HUES64 (cell line): ENCODE measurements around the gene KRT84.

Experiments used
- H3K27ac ChIP-seq: 2 replicates; pipeline ENCODE4 v1.7.0; 2013; ENCODE audit warnings: low read depth, low read length, inconsistent platforms
- H3K27me3 ChIP-seq: 2 replicates; pipeline ENCODE4 v1.6.1; 2013; ENCODE audit warnings: mild to moderate bottlenecking, low read length; ENCODE audit not compliant: insufficient read depth
- H3K36me3 ChIP-seq: 2 replicates; pipeline ENCODE4 v1.6.1; 2013; ENCODE audit warnings: mild to moderate bottlenecking, low read length; ENCODE audit not compliant: insufficient read depth
- H3K4me1 ChIP-seq: 2 replicates; pipeline ENCODE4 v1.6.1; 2013; ENCODE audit warnings: mild to moderate bottlenecking, low read length, moderate library complexity; ENCODE audit not compliant: insufficient read depth
- H3K4me3 ChIP-seq: 2 replicates; pipeline ENCODE4 v1.5.1; 2013; ENCODE audit warnings: mild to moderate bottlenecking, low read length, moderate library complexity
- H3K9ac ChIP-seq: 2 replicates; pipeline ENCODE4 v1.6.1; 2013; ENCODE audit warnings: mild to moderate bottlenecking, low read depth, low read length
- H3K9me3 ChIP-seq: 2 replicates; pipeline ENCODE4 v1.6.1; 2013; ENCODE audit warnings: low read depth, low read length; ENCODE audit not compliant: insufficient read depth
- whole genome bisulfite sequencing: fragments of 150-250, 120-280 bp; methylation state at CpG from one replicate; pipeline ENCODE4 v1.1.7; 2013; ENCODE audit warnings: missing lambda C conversion rate; 5-methylcytosine and 5-hydroxymethylcytosine counted together

Gene KRT84

GRCh38 chr12:52398176-52398575, 12.7 kb upstream of the KRT84 start:
- Histone ChIP-seq H3K27me3 (no peaks in the 10 kb centered on the region; the same call in 1 of the 2 replicates), H3K4me3 (no peak overlapping the region), H3K9me3 (no peaks in the 10 kb centered on the region), H3K9ac (no peak overlapping the region), H3K36me3 (no peaks in the 10 kb centered on the region), H3K27ac (no peak overlapping the region), H3K4me1 (0 out of 2 replicates have a peak, but pooled peaks cover 6% of the 10 kb centered on the region)
- 84% methylated on average over 1 of the region's 1 CpG for WGBS

- H3K4me3 ChIP-seq, result no peak overlapping the region
- H3K4me1 ChIP-seq, result no peaks in the 10 kb centered on the region
- no peaks in the 10 kb centered on the region; the same call in 1 of the 2 replicates for H3K27me3 ChIP-seq
- H3K27ac ChIP-seq, result no peak overlapping the region
- H3K9me3 ChIP-seq, result no peaks in the 10 kb centered on the region
- H3K36me3 ChIP-seq, result no peaks in the 10 kb centered on the region
- 93% methylated on average over 8 of the region's 8 CpGs for WGBS
- H3K9ac ChIP-seq, result no peak overlapping the region
These were observed 11.2 kb upstream of the KRT84 start for GRCh38 chr12:52396656-52397055.

- no peak overlapping the region for H3K9ac ChIP-seq
- 74% methylated on average over 20 of the region's 20 CpGs for WGBS
- no peak overlapping the region for H3K4me3 ChIP-seq
- H3K27me3 ChIP-seq, result no peaks in the 10 kb centered on the region; the same call in 1 of the 2 replicates
- no peaks in the 10 kb centered on the region for H3K4me1 ChIP-seq
- no peaks in the 10 kb centered on the region for H3K9me3 ChIP-seq
- no peaks in the 10 kb centered on the region for H3K36me3 ChIP-seq
- no peak overlapping the region for H3K27ac ChIP-seq
These were observed 10.4 kb upstream of the KRT84 start for GRCh38 chr12:52395761-52396434.

- WGBS, result 82% methylated on average over 13 of the region's 13 CpGs
- H3K27ac ChIP-seq, result no peak overlapping the region
- H3K4me3 ChIP-seq, result no peak overlapping the region
- H3K4me1 ChIP-seq, result 0 out of 2 replicates have a peak, but pooled peaks cover under 1% of the 10 kb centered on the region
- no peaks in the 10 kb centered on the region; the same call in 1 of the 2 replicates for H3K27me3 ChIP-seq
- H3K9ac ChIP-seq, result no peak overlapping the region
- H3K36me3 ChIP-seq, result no peaks in the 10 kb centered on the region
- H3K9me3 ChIP-seq, result no peaks in the 10 kb centered on the region
These were observed 9.5 kb upstream of the KRT84 start for GRCh38 chr12:52394836-52395405.

- Histone ChIP-seq H3K4me3 (no peak overlapping the region), H3K9me3 (no peaks in the 10 kb centered on the region), H3K4me1 (0 out of 2 replicates have a peak, but pooled peaks cover 4% of the 10 kb centered on the region), H3K27ac (no peak overlapping the region), H3K27me3 (no peaks in the 10 kb centered on the region; the same call in 1 of the 2 replicates), H3K36me3 (no peaks in the 10 kb centered on the region), H3K9ac (no peak overlapping the region)
- WGBS, result 94% methylated on average over 7 of the region's 7 CpGs
These were observed 7.1 kb upstream of the KRT84 start for GRCh38 chr12:52392465-52393007.

- Histone ChIP-seq H3K9me3 (no peaks in the 10 kb centered on the region), H3K27ac (no peak overlapping the region), H3K4me1 (0 out of 2 replicates have a peak, but pooled peaks cover 4% of the 10 kb centered on the region), H3K27me3 (no peaks in the 10 kb centered on the region), H3K36me3 (no peaks in the 10 kb centered on the region), H3K4me3 (no peak overlapping the region), H3K9ac (no peak overlapping the region)
- WGBS, result 91% methylated on average over 4 of the region's 4 CpGs
These were observed 6.2 kb upstream of the KRT84 start for GRCh38 chr12:52391618-52392002.

GRCh38 chr12:52390739-52391617, 5.5 kb upstream of the KRT84 start:
- no peak overlapping the region for H3K27ac ChIP-seq
- no peak overlapping the region for H3K4me3 ChIP-seq
- H3K9me3 ChIP-seq, result no peaks in the 10 kb centered on the region
- H3K9ac ChIP-seq, result no peak overlapping the region
- H3K36me3 ChIP-seq, result no peaks in the 10 kb centered on the region
- H3K4me1 ChIP-seq, result 0 out of 2 replicates have a peak, but pooled peaks cover 4% of the 10 kb centered on the region
- no peaks in the 10 kb centered on the region for H3K27me3 ChIP-seq
- 64% methylated on average over 11 of the region's 11 CpGs for WGBS

GRCh38 chr12:52389313-52390207, 4.1 kb upstream of the KRT84 start:
- H3K9ac ChIP-seq, result no peak overlapping the region
- H3K4me3 ChIP-seq, result no peak overlapping the region
- H3K27ac ChIP-seq, result no peak overlapping the region
- 0 out of 2 replicates have a peak, but pooled peaks cover 4% of the 10 kb centered on the region for H3K4me1 ChIP-seq
- H3K27me3 ChIP-seq, result no peaks in the 10 kb centered on the region
- WGBS, result 59% methylated on average over 9 of the region's 9 CpGs
- H3K36me3 ChIP-seq, result no peaks in the 10 kb centered on the region
- H3K9me3 ChIP-seq, result no peaks in the 10 kb centered on the region

- Histone ChIP-seq H3K4me3 (no peak overlapping the region), H3K4me1 (0 out of 2 replicates have a peak, but pooled peaks cover 4% of the 10 kb centered on the region), H3K9ac (no peak overlapping the region), H3K27ac (no peak overlapping the region), H3K27me3 (no peaks in the 10 kb centered on the region), H3K9me3 (no peaks in the 10 kb centered on the region), H3K36me3 (no peaks in the 10 kb centered on the region)
- WGBS, result 86% methylated on average over 2 of the region's 2 CpGs
These were observed 2.4 kb upstream of the KRT84 start for GRCh38 chr12:52387859-52388258.

- Histone ChIP-seq H3K27me3 (peaks cover 3% of the 10 kb centered on the region; the same call in 1 of the 2 replicates), H3K27ac (no peak overlapping the region), H3K9me3 (no peaks in the 10 kb centered on the region), H3K9ac (no peak overlapping the region), H3K36me3 (no peaks in the 10 kb centered on the region), H3K4me1 (no peaks in the 10 kb centered on the region), H3K4me3 (no peak overlapping the region)
- WGBS, result 97% methylated on average over 3 of the region's 3 CpGs
These were observed 2.1 kb downstream of the KRT84 start for GRCh38 chr12:52383331-52383730.
